Ovary (tissue), 3 donors: ENCODE results near the gene SPAG9.

ENCODE experiments used
- CTCF ChIP-seq, 3 donors: fragments of 450-650 bp in 2 of 3; fragments of 200-600 bp in 1 of 3; IDR thresholded peaks; one replicate each; pipeline versions ENCODE4 v1.5.1 to v1.8.0; 2016 to 2022; ENCODE audit warnings: antibody characterized with exemption in 3 of 3, mild to moderate bottlenecking in 1 of 3
- POLR2A ChIP-seq: fragments of 450-650 bp; IDR thresholded peaks from one replicate; pipeline ENCODE4 v1.6.1; 2017; ENCODE audit warnings: antibody characterized with exemption, mild to moderate bottlenecking, moderate library complexity
- donor health status: DM: no; HTN: no; CAD: no.

GRCh38 chr17:50954641-50955121, 166.0 kb downstream of the SPAG9 start:
- no peak for TF ChIP-seq CTCF (IDR thresholded peaks at IDR 0.05)
- no peak for TF ChIP-seq POLR2A
